H9 (cell line): Measurements from ENCODE around the gene NUDT3. TPM values are rescaled to one million over a fixed set of nuclear protein-coding genes. Genes with fewer than 3 reads are reported as not detected.

ENCODE experiments used
- DNase-seq: peaks from one replicate; pipeline ENCODE4 v3.0.0-alpha.2; 2017
- H2AFZ ChIP-seq: one replicate; pipeline ENCODE4 v1.6.1; 2013; ENCODE audit warnings: mild to moderate bottlenecking, low read length, control low read depth, moderate library complexity
- H2AK5ac ChIP-seq: 2 replicates; pipeline ENCODE4 v1.6.1; 2013; ENCODE audit warnings: low read length, control low read depth, mixed read lengths; ENCODE audit not compliant: insufficient read length
- H2BK120ac ChIP-seq: one replicate; pipeline ENCODE4 v1.6.1; 2013; ENCODE audit warnings: low read depth, mild to moderate bottlenecking, low read length, control low read depth, inconsistent platforms; ENCODE audit not compliant: poor library complexity, severe bottlenecking
- H2BK12ac ChIP-seq: 2 replicates; pipeline ENCODE4 v1.6.1; 2013; ENCODE audit warnings: low read length, control low read depth, mixed read lengths, low read depth; ENCODE audit not compliant: insufficient read length
- H2BK15ac ChIP-seq: 2 replicates; pipeline ENCODE4 v1.6.1; 2013; ENCODE audit warnings: low read depth, low read length, control low read depth
- H2BK20ac ChIP-seq: one replicate; pipeline ENCODE4 v1.6.1; 2013; ENCODE audit warnings: low read depth, mild to moderate bottlenecking, low read length, control low read depth, inconsistent platforms; ENCODE audit not compliant: poor library complexity, severe bottlenecking
- H2BK5ac ChIP-seq: 2 replicates; pipeline ENCODE4 v1.6.1; 2013; ENCODE audit warnings: low read length, control low read depth, mixed read lengths; ENCODE audit not compliant: insufficient read length
- H3K14ac ChIP-seq: 2 replicates; pipeline ENCODE4 v1.6.1; 2013; ENCODE audit warnings: low read length, control low read depth; ENCODE audit not compliant: insufficient read depth
- H3K18ac ChIP-seq: 2 replicates; pipeline ENCODE4 v1.6.1; 2013; ENCODE audit warnings: low read depth, mild to moderate bottlenecking, mixed read lengths, low read length, control low read depth; ENCODE audit not compliant: insufficient read length
- H3K23ac ChIP-seq: 2 replicates; pipeline ENCODE4 v1.6.1; 2013; ENCODE audit warnings: low read length, control low read depth, mixed read lengths, low read depth; ENCODE audit not compliant: insufficient read length
- H3K23me2 ChIP-seq: 2 replicates; pipeline ENCODE4 v1.6.1; 2013; ENCODE audit warnings: low read depth, mild to moderate bottlenecking, mixed read lengths, low read length, control low read depth; ENCODE audit not compliant: insufficient read length, poor library complexity, severe bottlenecking
- H3K27ac ChIP-seq: 2 replicates; pipeline ENCODE4 v1.5.1; 2013; ENCODE audit warnings: low read length, control low read depth, mixed read lengths, low read depth; ENCODE audit not compliant: insufficient read length
- H3K27me3 ChIP-seq: 2 replicates; pipeline ENCODE4 v1.6.1; 2013; ENCODE audit warnings: low read length, control low read depth, inconsistent platforms; ENCODE audit not compliant: insufficient read depth
- H3K4ac ChIP-seq: 2 replicates; pipeline ENCODE4 v1.6.1; 2013; ENCODE audit warnings: low read depth, mild to moderate bottlenecking, control low read depth, inconsistent platforms, low read length, moderate library complexity
- H3K4me1 ChIP-seq: 2 replicates; pipeline ENCODE4 v1.6.1; 2013; ENCODE audit warnings: low read length, control low read depth, inconsistent platforms; ENCODE audit not compliant: insufficient read depth
- H3K4me2 ChIP-seq: 2 replicates; pipeline ENCODE4 v1.6.1; 2013; ENCODE audit warnings: low read length, control low read depth, mixed read lengths; ENCODE audit not compliant: insufficient read length, insufficient read depth
- H3K56ac ChIP-seq: 2 replicates; pipeline ENCODE4 v1.6.1; 2013; ENCODE audit warnings: low read depth, mild to moderate bottlenecking, mixed read lengths, low read length, control low read depth; ENCODE audit not compliant: insufficient read length
- H3K79me1 ChIP-seq: 2 replicates; pipeline ENCODE4 v1.6.1; 2013; ENCODE audit warnings: low read depth, mild to moderate bottlenecking, moderate library complexity, low read length, control low read depth, inconsistent platforms; ENCODE audit not compliant: insufficient read depth, poor library complexity, severe bottlenecking
- H3K79me2 ChIP-seq: 2 replicates; pipeline ENCODE4 v1.6.1; 2013; ENCODE audit warnings: low read length, control low read depth, inconsistent platforms; ENCODE audit not compliant: insufficient read depth
- H3K9ac ChIP-seq: 2 replicates; pipeline ENCODE4 v1.6.1; 2013; ENCODE audit warnings: low read length, control low read depth, mixed read lengths; ENCODE audit not compliant: insufficient read length; ENCODE audit errors: extremely low read depth
- H3K9me3 ChIP-seq: one replicate; pipeline ENCODE4 v1.6.1; 2013; ENCODE audit warnings: low read depth, low read length, inconsistent platforms; ENCODE audit not compliant: control insufficient read depth
- H3T11ph ChIP-seq: one replicate; pipeline ENCODE4 v1.6.1; 2013; ENCODE audit warnings: mild to moderate bottlenecking, low read length, control low read depth, inconsistent platforms
- H4K20me1 ChIP-seq: one replicate; pipeline ENCODE4 v1.6.1; 2013; ENCODE audit not compliant: control insufficient read depth, insufficient read length, insufficient read depth
- H4K5ac ChIP-seq: 2 replicates; pipeline ENCODE4 v1.6.1; 2013; ENCODE audit warnings: low read depth, mild to moderate bottlenecking, mixed read lengths, low read length, control low read depth; ENCODE audit not compliant: insufficient read length
- H4K8ac ChIP-seq: replicated peaks from 2 replicates; pipeline ENCODE4 v1.6.1; 2013; ENCODE audit warnings: low read length, control low read depth, mixed read lengths, low read depth; ENCODE audit not compliant: insufficient read length
- H4K91ac ChIP-seq: 2 replicates; pipeline ENCODE4 v1.6.1; 2013; ENCODE audit warnings: low read depth, mild to moderate bottlenecking, moderate library complexity, mixed read lengths, low read length, control low read depth; ENCODE audit not compliant: insufficient read length
- H3K27ac Mint-ChIP-seq, 3 experiments: 2 replicates in 2 of 3; 3 replicates in 1 of 3; pipeline ENCODE4 v1.8.0; 2020 to 2021; ENCODE audit warnings: mixed read lengths in 3 of 3, mild to moderate bottlenecking in 1 of 3, moderate library complexity in 1 of 3
- H3K27me3 Mint-ChIP-seq: 2 replicates; pipeline ENCODE4 v1.8.0; 2021; ENCODE audit warnings: low read depth, mild to moderate bottlenecking, moderate library complexity, mixed read lengths
- H3K36me3 Mint-ChIP-seq, 3 experiments: 2 replicates in 2 of 3; 3 replicates in 1 of 3; pipeline ENCODE4 v1.8.0; 2020 to 2021; ENCODE audit warnings: low read depth in 3 of 3, mixed read lengths in 3 of 3; ENCODE audit not compliant: insufficient read depth in 1 of 3
- H3K4me1 Mint-ChIP-seq, 2 experiments: 2 replicates each; pipeline ENCODE4 v1.8.0; 2020; ENCODE audit warnings: mixed read lengths in 2 of 2
- H3K4me3 Mint-ChIP-seq, 2 experiments: 2 replicates in 1 of 2; 3 replicates in 1 of 2; pipeline ENCODE4 v1.8.0; 2020 to 2021; ENCODE audit warnings: mild to moderate bottlenecking in 2 of 2, mixed read lengths in 2 of 2, moderate library complexity in 1 of 2
- H3K9me3 Mint-ChIP-seq, 2 experiments: 2 replicates in 1 of 2; 3 replicates in 1 of 2; pipeline ENCODE4 v1.8.0; 2020; ENCODE audit warnings: mild to moderate bottlenecking in 2 of 2, mixed read lengths in 2 of 2, moderate library complexity in 1 of 2
- CTCF ChIP-seq: fragments of 200-600 bp; sonication (generic); conservative IDR thresholded peaks from 3 replicates; pipeline ENCODE4 v1.8.0; 2021; ENCODE audit warnings: antibody characterized with exemption, mild to moderate bottlenecking
- WGBS: extraction: QIAGEN DNeasy Blood & Tissue Kit; methylation state at CpG from one replicate; pipeline ENCODE4 v1.1.7; 2013; ENCODE audit warnings: missing lambda C conversion rate, low lambda C conversion rate, mixed read lengths; ENCODE audit not compliant: insufficient read length; ENCODE audit errors: extremely low coverage; 5-methylcytosine and 5-hydroxymethylcytosine counted together
- total RNA-seq: library from RNA; stranded (reverse); gene quantifications from 2 replicates; pipeline ENCODE4 v1.2.1, GENCODE V29; 2021

NUDT3 gene
- total RNA-seq, 1 experiment from 2014 or later, result 23.6 TPM

- H3K4me3 Mint-ChIP-seq, result no peak overlapping the region
- Histone ChIP-seq H4K20me1 (no peaks in the 10 kb centered on the region), H3K18ac (no peak overlapping the region)
Measured at GRCh38 chr6:34319471-34319885, 73.0 kb downstream of the NUDT3 start.

More at GRCh38 chr6:34319471-34319885, 73.0 kb downstream of the NUDT3 start:
- Histone ChIP-seq H3K27me3 (no peaks in the 10 kb centered on the region), H3K79me1 (no peaks in the 10 kb centered on the region), H3K79me2 (no peaks in the 10 kb centered on the region; the same call in 1 of the 2 replicates), H3K4me2 (no peak overlapping the region), H2BK120ac (no peak overlapping the region), H2AK5ac (no peak overlapping the region), H2BK20ac (no peak overlapping the region), H2BK12ac (no peak overlapping the region), H4K5ac (no peak overlapping the region), H3K4me1 (peaks cover 5% of the 10 kb centered on the region; the same call in 1 of the 2 replicates), H3K14ac (no peak overlapping the region), H4K91ac (no peak overlapping the region), H3K9ac (no peak overlapping the region), H3K9me3 (no peaks in the 10 kb centered on the region), H2BK5ac (no peak overlapping the region), H3K27ac (no peak overlapping the region), H3T11ph (no peak overlapping the region), H3K56ac (no peak overlapping the region), H3K23me2 (no peaks in the 10 kb centered on the region), H4K8ac (no peak overlapping the region), H2AFZ (no peak overlapping the region), H3K23ac (no peak overlapping the region), H3K4ac (no peak overlapping the region), H2BK15ac (no peak overlapping the region)
- peaks cover 22 to 30% of the 10 kb centered on the region in 2 experiments for H3K4me1 Mint-ChIP-seq
- no peaks in the 10 kb centered on the region for H3K27me3 Mint-ChIP-seq
- DNase-seq, result no peak
- no peak overlapping the region; a peak in 2 of 7 replicates for H3K27ac Mint-ChIP-seq
- H3K36me3 Mint-ChIP-seq, result peaks cover 0 to 7% (median 7%) of the 10 kb centered on the region in 3 experiments; a peak in 5 of 7 replicates
- no peaks in the 10 kb centered on the region for H3K9me3 Mint-ChIP-seq
- whole genome bisulfite sequencing, result no CpG with 5 or more reads among the region's 4 CpGs
- TF ChIP-seq CTCF, result no peak
